Ishikawa (cell line): Measurements from ENCODE around the gene ZNF268.

Source experiments
- CEBPB ChIP-seq: IDR thresholded peaks from 2 replicates; pipeline ENCODE4 v1.6.1; 2012
- CREB1 ChIP-seq: IDR thresholded peaks from 2 replicates; pipeline ENCODE4 v1.6.1; 2012; ENCODE audit warnings: low read depth
- EGR1 ChIP-seq: IDR thresholded peaks from 2 replicates; pipeline ENCODE4 v1.6.1; 2012
- EP300 ChIP-seq: IDR thresholded peaks from 2 replicates; pipeline ENCODE4 v1.6.1; 2012; ENCODE audit warnings: borderline replicate concordance
- FOXM1 ChIP-seq: IDR thresholded peaks from 2 replicates; pipeline ENCODE4 v1.6.1; 2012; ENCODE audit warnings: low read depth, borderline replicate concordance
- NFIC ChIP-seq: IDR thresholded peaks from 2 replicates; pipeline ENCODE4 v1.6.1; 2012
- RAD21 ChIP-seq: IDR thresholded peaks from 2 replicates; pipeline ENCODE4 v1.6.1; 2012; ENCODE audit warnings: low read depth
- REST ChIP-seq: IDR thresholded peaks from 2 replicates; pipeline ENCODE4 v1.6.1; 2012; ENCODE audit warnings: low read depth, mild to moderate bottlenecking
- TAF1 ChIP-seq: IDR thresholded peaks from 2 replicates; pipeline ENCODE4 v1.6.1; 2012; ENCODE audit warnings: low read depth, mild to moderate bottlenecking
- TCF12 ChIP-seq: IDR thresholded peaks from 2 replicates; pipeline ENCODE4 v1.6.1; 2012; ENCODE audit warnings: low read depth
- TEAD4 ChIP-seq: IDR thresholded peaks from 2 replicates; pipeline ENCODE4 v1.6.1; 2012
- YY1 ChIP-seq: IDR thresholded peaks from 2 replicates; pipeline ENCODE4 v1.6.1; 2012; ENCODE audit warnings: low read depth
- ZBTB7A ChIP-seq: IDR thresholded peaks from 2 replicates; pipeline ENCODE4 v1.6.1; 2012; ENCODE audit warnings: low read depth
- TF ChIP-seq, protein P1 (sequence below): IDR thresholded peaks from 2 replicates; pipeline ENCODE4 v1.6.1; 2012
- TF ChIP-seq, protein P2 (sequence below): IDR thresholded peaks from 2 replicates; pipeline ENCODE4 v1.6.1; 2012

The ZNF268 gene

DNA sequence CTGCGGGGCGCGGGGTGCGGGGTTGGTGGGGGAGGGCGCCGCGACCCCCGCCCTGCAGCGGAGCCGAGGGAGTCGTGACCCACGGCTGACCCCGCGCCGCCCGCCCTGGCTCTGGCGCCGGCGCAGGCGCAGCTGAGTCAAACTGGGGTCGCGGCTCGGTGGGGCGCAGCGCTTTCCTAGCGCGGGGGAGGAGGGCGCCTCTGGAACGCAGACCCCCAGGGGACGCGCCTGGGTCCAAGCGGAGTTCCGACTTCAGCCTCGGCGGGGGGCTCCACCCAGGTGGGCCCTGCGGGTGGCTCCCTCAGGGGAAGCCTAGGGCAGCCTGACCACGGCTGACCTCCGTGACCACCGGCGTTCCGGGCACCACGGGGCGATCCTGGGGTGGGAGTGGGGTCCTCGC lies 54.8 kb downstream of the ZNF268 start:
- no peak for TF ChIP-seq ZBTB7A
- TF ChIP-seq FOXM1, result no peak
- no peak for TF ChIP-seq TAF1
- TF ChIP-seq CEBPB, result no peak
- TF ChIP-seq, protein P1, sequence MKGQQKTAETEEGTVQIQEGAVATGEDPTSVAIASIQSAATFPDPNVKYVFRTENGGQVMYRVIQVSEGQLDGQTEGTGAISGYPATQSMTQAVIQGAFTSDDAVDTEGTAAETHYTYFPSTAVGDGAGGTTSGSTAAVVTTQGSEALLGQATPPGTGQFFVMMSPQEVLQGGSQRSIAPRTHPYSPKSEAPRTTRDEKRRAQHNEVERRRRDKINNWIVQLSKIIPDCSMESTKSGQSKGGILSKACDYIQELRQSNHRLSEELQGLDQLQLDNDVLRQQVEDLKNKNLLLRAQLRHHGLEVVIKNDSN, result no peak

- TF ChIP-seq, protein P1, result no peak
- TF ChIP-seq REST (no peak), RAD21 (no peak), EP300 (no peak), TAF1 (no peak), CEBPB (no peak), TCF12 (no peak), EGR1 (no peak), NFIC (no peak), ZBTB7A (no peak)
Measured at GRCh38 chr12:133236556-133236955, 55.3 kb downstream of the ZNF268 start.

DNA sequence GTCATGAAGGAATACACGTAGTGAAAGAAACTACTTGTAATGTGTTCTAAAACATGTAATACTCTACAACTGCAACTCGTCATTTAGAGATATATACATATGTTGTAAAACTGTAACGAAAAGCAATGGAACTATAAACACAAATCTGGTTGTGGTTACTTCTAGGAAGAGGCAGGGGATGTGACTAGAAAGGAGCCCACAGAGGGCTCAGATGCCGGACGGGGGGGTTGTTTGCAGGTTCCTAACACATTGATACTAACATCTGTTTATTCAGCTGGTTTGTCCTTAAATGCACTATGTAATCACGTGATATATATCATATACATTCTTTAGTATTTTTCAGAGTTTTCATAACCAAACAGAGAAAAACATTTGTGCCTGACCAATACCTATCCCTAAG lies 70.4 kb downstream of the ZNF268 start:
- TF ChIP-seq ZBTB7A (no peak), NFIC (no peak), TAF1 (no peak), EGR1 (no peak), RAD21 (no peak), REST (no peak), EP300 (no peak), YY1 (no peak)
- TF ChIP-seq, protein P2, sequence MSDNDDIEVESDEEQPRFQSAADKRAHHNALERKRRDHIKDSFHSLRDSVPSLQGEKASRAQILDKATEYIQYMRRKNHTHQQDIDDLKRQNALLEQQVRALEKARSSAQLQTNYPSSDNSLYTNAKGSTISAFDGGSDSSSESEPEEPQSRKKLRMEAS, result no peak
- TF ChIP-seq, protein P1, result no peak

- TF ChIP-seq EP300 (no peak), RAD21 (no peak), TCF12 (no peak), YY1 (no peak), NFIC (no peak), REST (no peak), TEAD4 (no peak), FOXM1 (no peak), EGR1 (no peak), ZBTB7A (no peak), CREB1 (no peak), TAF1 (no peak)
- TF ChIP-seq, protein P2, result no peak
- TF ChIP-seq, protein P1, result no peak
Measured at GRCh38 chr12:133256321-133256720, 75.0 kb downstream of the ZNF268 start.
